ENCODE data around the gene SH3BP1. TPM values are rescaled to one million over a fixed set of nuclear protein-coding genes. Genes with fewer than 3 reads are reported as not detected.

SH3BP1 gene
- total and polyA plus RNA-seq, 9 of the 15 experiments (the other 6 are each of a cell fraction or from before 2014, with no cell fraction given), result 0.10 to 36.2 (median 10.4) TPM

- no peak for TF ChIP-seq ATF6 (CRISPR knock-in tag; IDR thresholded peaks at IDR 0.05)
- TF ChIP-seq ZNF436 (CRISPR knock-in tag; IDR thresholded peaks at IDR 0.05), result no peak
- no peak for TF ChIP-seq FOSL1 (tag; conservative IDR thresholded peaks at IDR 0.05)
- no peak for TF ChIP-seq MBD1 (CRISPR knock-in tag; IDR thresholded peaks at IDR 0.05)
- no peak for TF ChIP-seq ZNF695 (CRISPR knock-in tag; IDR thresholded peaks at IDR 0.05)
- no peak for TF ChIP-seq ARID3A (IDR thresholded peaks at IDR 0.05; ENCODE audit: borderline replicate concordance, low read depth, low read length)
- no peak for TF ChIP-seq ILK (tag; IDR thresholded peaks at IDR 0.05; ENCODE audit: borderline replicate concordance, low read depth)
- no peak for TF ChIP-seq COPS2 (conservative IDR thresholded peaks at IDR 0.05)
- peak; percentile 78 for TF ChIP-seq MTA3 (IDR thresholded peaks at IDR 0.05; ENCODE audit: borderline replicate concordance)
- TF ChIP-seq NR3C1 (CRISPR knock-in tag; IDR thresholded peaks at IDR 0.05), result no peak
- TF ChIP-seq ZNF232 (CRISPR knock-in tag; IDR thresholded peaks at IDR 0.05), result no peak
- TF ChIP-seq FOXJ2 (tag; IDR thresholded peaks at IDR 0.05), result no peak
- TF ChIP-seq EGR1 (conservative IDR thresholded peaks at IDR 0.05), result peak; percentile 87
- no peak for TF ChIP-seq ZNF830 (CRISPR knock-in tag; IDR thresholded peaks at IDR 0.05)
- no peak for TF ChIP-seq HMG20B (CRISPR knock-in tag; IDR thresholded peaks at IDR 0.05)
- 0 out of 2 replicates have a peak, but pooled peaks have one; percentile 25 for TF ChIP-seq MYNN (IDR thresholded peaks at IDR 0.05)
- no peak for TF ChIP-seq MYNN (CRISPR knock-in tag; IDR thresholded peaks at IDR 0.05)
- TF ChIP-seq NCOA4 (IDR thresholded peaks at IDR 0.05; ENCODE audit: partially characterized antibody), result no peak
- TF ChIP-seq ZBTB33 (CRISPR knock-in tag; IDR thresholded peaks at IDR 0.05), result no peak
- TF ChIP-seq ZNF324 (CRISPR knock-in tag; IDR thresholded peaks at IDR 0.05), result no peak
- no peak for TF ChIP-seq KLF6 (CRISPR knock-in tag; IDR thresholded peaks at IDR 0.05; ENCODE audit: borderline replicate concordance)
Observed at GRCh38 chr22:37674951-37675929, 35.8 kb downstream of the SH3BP1 start, which contains the start of gene LGALS1 (continued).
